Measurements from ENCODE around the gene TTBK2.

TTBK2 gene

GRCh38 chr15:42734076-42734672, 186.4 kb downstream of the TTBK2 start:
- no peak for TF ChIP-seq CTCF (IDR thresholded peaks at IDR 0.05; ENCODE audit: low read depth, low read length, missing control alignments)
- Histone ChIP-seq H3K4me3 (ENCODE audit: low read depth, low read length) (no peak overlapping the region), H3K36me3 (replicated peaks) (peaks cover 31% of the 10 kb centered on the region), H3K27me3 (replicated peaks) (no peaks in the 10 kb centered on the region), H3K27ac (no peak overlapping the region)
- no peak for DNase-seq
- in situ Hi-C loops (cut with HindIII; ENCODE audit: low pct_ligation_motif_present, low sequenced_read_pairs), result no loop called here

- no peak for TF ChIP-seq CTCF (IDR thresholded peaks at IDR 0.05; ENCODE audit: low read depth, low read length, missing control alignments)
Observed at GRCh38 chr15:42733027-42733426, 187.6 kb downstream of the TTBK2 start.

GRCh38 chr15:42732095-42732827, 188.3 kb downstream of the TTBK2 start:
- no peak for DNase-seq
- no peak overlapping the region for H3K27ac ChIP-seq
- H3K36me3 ChIP-seq (replicated peaks), result peaks cover 42% of the 10 kb centered on the region
- no peaks in the 10 kb centered on the region for H3K27me3 ChIP-seq (replicated peaks)
- no peak for TF ChIP-seq CTCF (IDR thresholded peaks at IDR 0.05; ENCODE audit: low read depth, low read length, missing control alignments)
- H3K4me3 ChIP-seq (ENCODE audit: low read depth, low read length), result no peak overlapping the region
- in situ Hi-C loops (cut with HindIII; ENCODE audit: low pct_ligation_motif_present, low sequenced_read_pairs), result no loop called here

More at GRCh38 chr15:42733027-42733426, 187.6 kb downstream of the TTBK2 start:
- peaks cover 36% of the 10 kb centered on the region for H3K36me3 ChIP-seq (replicated peaks)
- no peaks in the 10 kb centered on the region for H3K27me3 ChIP-seq (replicated peaks)
- in situ Hi-C loops (cut with HindIII; ENCODE audit: low pct_ligation_motif_present, low sequenced_read_pairs), result no loop called here
- H3K27ac ChIP-seq, result no peak overlapping the region
- DNase-seq, result no peak
- H3K4me3 ChIP-seq (ENCODE audit: low read depth, low read length), result no peak overlapping the region

- no peak for DNase-seq
- Histone ChIP-seq H3K27me3 (replicated peaks) (no peaks in the 10 kb centered on the region), H3K36me3 (replicated peaks) (peaks cover 43% of the 10 kb centered on the region), H3K4me3 (ENCODE audit: low read depth, low read length) (no peak overlapping the region), H3K27ac (no peak overlapping the region)
- in situ Hi-C loops (cut with HindIII; ENCODE audit: low pct_ligation_motif_present, low sequenced_read_pairs), result no loop called here
- no peak for TF ChIP-seq CTCF (IDR thresholded peaks at IDR 0.05; ENCODE audit: low read depth, low read length, missing control alignments)
Observed at GRCh38 chr15:42731461-42731860, 189.1 kb downstream of the TTBK2 start.

- peaks cover 50% of the 10 kb centered on the region for H3K36me3 ChIP-seq (replicated peaks)
Observed at GRCh38 chr15:42730536-42730935, 190.0 kb downstream of the TTBK2 start.

More at GRCh38 chr15:42730536-42730935, 190.0 kb downstream of the TTBK2 start:
- in situ Hi-C loops (cut with HindIII; ENCODE audit: low pct_ligation_motif_present, low sequenced_read_pairs), result no loop called here
- Histone ChIP-seq H3K4me3 (ENCODE audit: low read depth, low read length) (no peak overlapping the region), H3K27ac (no peak overlapping the region), H3K27me3 (replicated peaks) (no peaks in the 10 kb centered on the region)
- DNase-seq, result no peak
- no peak for TF ChIP-seq CTCF (IDR thresholded peaks at IDR 0.05; ENCODE audit: low read depth, low read length, missing control alignments)

All from brain microvascular endothelial cell (primary cell).